Right ventricle myocardium inferior (tissue), 1 donor: ENCODE results near the gene ANKS1B. TPM values are rescaled to one million over a fixed set of nuclear protein-coding genes. Genes with fewer than 3 reads are reported as not detected.

Source experiments
- ATAC-seq: fragments of 200-7000 bp; cut with Tn5 transposase; one replicate; pipeline ENCODE4 v1.9.1; 2020; ENCODE audit warnings: mild to moderate bottlenecking, moderate library complexity
- DNase-seq: peaks from one replicate; pipeline ENCODE4 v3.0.0; 2021; ENCODE audit errors: missing footprints
- intact Hi-C: fragments of 100-400 bp; cut with DNase I; formaldehyde crosslinking; loops from one replicate; pipeline ENCODE4 v1.11.0; 2022
- total RNA-seq: library from RNA; stranded (reverse); fragmentation: NEBNext Ultra II Directional; extraction: Animal tissue kit (Norgen Biotek cat#: 25700); gene quantifications from one replicate; pipeline ENCODE4 v1.2.1, GENCODE V29; 2021
- donor health status: DM: no; HTN: yes; CAD: no; lungs with severe emphysema.

The ANKS1B gene
- total RNA-seq, 1 donor from 2014 or later = 2.3 TPM

- no peak for DNase-seq
- no peak for ATAC-seq
- intact Hi-C loops = loop anchor here (5.0 kb wide), 1 partner anchor 99 kb away; no protein-coding TSS in a partner anchor
Observed at GRCh38 chr12:98945864-98946263, 1038.9 kb downstream of the ANKS1B start.

- DNase-seq = no peak
- intact Hi-C loops = no loop called here
Observed at GRCh38 chr12:98939926-98940325, 1044.8 kb downstream of the ANKS1B start.

GRCh38 chr12:98939350-98939749 is 1045.4 kb downstream of the ANKS1B start:
- ATAC-seq (no peak), DNase-seq (no peak)
- intact Hi-C loops = no loop called here

More at GRCh38 chr12:98939926-98940325, 1044.8 kb downstream of the ANKS1B start:
- no peak for ATAC-seq

GRCh38 chr12:98935847-98936246 is 1048.9 kb downstream of the ANKS1B start:
- ATAC-seq = no peak
- intact Hi-C loops = no loop called here
- no peak for DNase-seq

GRCh38 chr12:98922871-98923270 is 1061.9 kb downstream of the ANKS1B start:
- intact Hi-C loops = no loop called here
- ATAC-seq = no peak

GRCh38 chr12:98918176-98918863 is 1066.4 kb downstream of the ANKS1B start:
- no peak for ATAC-seq
- no peak for DNase-seq
- intact Hi-C loops = no loop called here

More at GRCh38 chr12:98922871-98923270, 1061.9 kb downstream of the ANKS1B start:
- DNase-seq = no peak

- ATAC-seq (no peak), DNase-seq (no peak)
- intact Hi-C loops = no loop called here
Observed at GRCh38 chr12:98916106-98916505, 1068.6 kb downstream of the ANKS1B start.

- no peak for DNase-seq
- ATAC-seq = no peak
- intact Hi-C loops = no loop called here
Observed at GRCh38 chr12:98912401-98912974, 1072.2 kb downstream of the ANKS1B start.

GRCh38 chr12:98911396-98911795 is 1073.3 kb downstream of the ANKS1B start:
- DNase-seq = no peak

GRCh38 chr12:98909746-98910145 is 1075.0 kb downstream of the ANKS1B start:
- ATAC-seq (no peak), DNase-seq (no peak)
- intact Hi-C loops = no loop called here

More at GRCh38 chr12:98911396-98911795, 1073.3 kb downstream of the ANKS1B start:
- intact Hi-C loops = no loop called here
- ATAC-seq = no peak

GRCh38 chr12:98908866-98909265 is 1075.9 kb downstream of the ANKS1B start:
- intact Hi-C loops = no loop called here
- DNase-seq = no peak
- no peak for ATAC-seq

- intact Hi-C loops = no loop called here
- ATAC-seq (no peak), DNase-seq (no peak)
Observed at GRCh38 chr12:98903875-98904274, 1080.9 kb downstream of the ANKS1B start.

GRCh38 chr12:98901189-98901588 is 1083.5 kb downstream of the ANKS1B start:
- no peak for ATAC-seq
- no peak for DNase-seq
- intact Hi-C loops = no loop called here

- intact Hi-C loops = no loop called here
- ATAC-seq (no peak), DNase-seq (no peak)
Observed at GRCh38 chr12:98896938-98897337, 1087.8 kb downstream of the ANKS1B start.

- ATAC-seq = no peak
- intact Hi-C loops = no loop called here
- DNase-seq = no peak
Observed at GRCh38 chr12:98895086-98895651, 1089.6 kb downstream of the ANKS1B start.

GRCh38 chr12:98894412-98895085 is 1090.2 kb downstream of the ANKS1B start:
- no peak for DNase-seq
- intact Hi-C loops = no loop called here
- ATAC-seq = no peak

GRCh38 chr12:98893675-98894411 is 1090.9 kb downstream of the ANKS1B start:
- no peak for ATAC-seq
- intact Hi-C loops = no loop called here
- DNase-seq = no peak

GRCh38 chr12:98893126-98893674 is 1091.5 kb downstream of the ANKS1B start:
- intact Hi-C loops = no loop called here
- DNase-seq = no peak
- ATAC-seq = no peak

- ATAC-seq (no peak), DNase-seq (no peak)
- intact Hi-C loops = no loop called here
Observed at GRCh38 chr12:98885778-98886177, 1099.0 kb downstream of the ANKS1B start.
